ENCODE data around the gene GTPBP2.
"Not testable (repeated sequence)": the region's sequence is repeated elsewhere in the genome, so short reads cannot be mapped to it uniquely, and the experiment has no call there.

GTPBP2 gene

DNA sequence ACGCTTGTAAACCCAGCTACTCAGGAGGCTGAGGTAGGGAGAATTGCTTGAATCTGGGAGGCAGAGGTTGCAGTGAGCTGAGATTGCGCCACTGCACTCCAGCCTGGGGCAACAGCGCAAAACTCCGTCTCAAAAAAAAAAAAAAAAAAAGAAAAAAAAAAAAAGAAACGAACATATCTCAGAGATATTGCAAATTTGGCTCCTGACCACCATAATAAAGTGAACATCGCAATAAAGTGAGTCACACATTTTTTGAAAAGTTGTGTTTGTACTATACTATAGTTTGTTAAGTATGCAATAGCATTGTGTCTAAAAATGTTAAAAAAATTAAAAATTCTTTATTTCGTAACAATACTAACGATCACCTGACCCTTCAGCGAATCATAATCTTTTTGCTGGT, 29.1 kb upstream of the GTPBP2 start:
- no peak for DNase-seq

DNA sequence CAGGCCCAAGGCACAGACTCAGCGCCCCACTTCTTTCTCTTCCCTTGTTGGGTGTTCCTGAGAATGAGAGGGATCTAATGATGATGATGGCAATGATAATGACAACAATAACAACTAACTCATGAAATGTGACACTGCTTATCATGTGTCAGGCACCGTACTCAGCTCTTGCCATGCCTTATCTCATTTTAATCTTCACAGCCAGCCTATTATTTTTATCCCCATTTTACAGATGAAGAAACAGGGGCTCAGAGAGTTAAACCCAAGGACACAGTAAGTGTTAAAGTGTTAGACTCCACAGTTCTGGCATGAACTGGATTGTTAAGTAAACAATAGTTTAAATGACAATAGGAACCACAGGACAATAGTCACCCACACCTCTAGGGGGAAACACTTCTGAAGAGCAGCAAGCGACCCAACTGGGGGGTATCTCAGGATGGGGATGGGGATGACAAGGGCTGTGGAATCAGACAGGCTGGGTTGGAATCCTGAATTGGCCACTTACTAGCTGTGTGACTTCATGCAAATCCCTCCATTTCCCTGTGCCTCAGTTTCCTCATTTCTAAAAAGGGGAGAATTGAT, 28.2 kb upstream of the GTPBP2 start:
- no peak for DNase-seq

DNA sequence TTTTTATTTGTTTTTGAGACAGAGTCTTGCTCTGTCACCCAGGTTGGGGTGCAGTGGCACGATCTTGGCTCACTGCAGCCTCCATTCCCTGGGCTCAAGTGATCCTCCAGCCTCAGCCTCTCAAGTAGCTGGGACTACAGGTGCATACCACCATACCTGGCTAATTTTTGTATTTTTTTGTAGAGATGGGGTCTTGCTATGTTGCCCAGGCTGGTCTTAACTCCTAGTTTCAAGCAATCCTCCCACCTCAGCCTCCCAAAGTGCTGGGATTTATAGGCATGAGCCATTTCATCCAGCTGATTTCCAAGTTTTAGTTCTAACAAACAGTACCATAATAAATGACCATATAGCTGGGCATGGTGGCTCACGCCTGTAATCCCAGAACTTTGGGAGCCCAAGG, 23.8 kb upstream of the GTPBP2 start:
- not testable (repeated sequence) for DNase-seq

DNA sequence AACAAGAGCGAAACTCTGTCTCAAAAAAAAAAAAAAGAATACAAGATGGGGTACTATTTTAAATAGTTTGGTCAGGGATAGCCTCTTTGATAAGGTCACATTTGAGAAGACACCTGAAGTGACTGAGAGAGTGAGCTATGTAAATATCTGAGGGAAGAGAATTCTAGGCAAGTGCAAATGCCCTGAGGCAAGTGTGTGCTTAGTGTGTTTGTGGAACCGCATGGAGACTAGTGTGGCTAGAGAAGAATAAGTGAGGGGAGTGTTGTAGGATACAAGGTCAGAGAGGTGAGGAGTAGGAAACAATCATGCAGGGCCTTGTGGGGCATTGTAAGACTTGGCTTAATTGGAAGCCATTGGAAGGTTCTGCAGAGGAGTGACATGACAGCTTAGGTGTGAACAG, 19.2 kb upstream of the GTPBP2 start:
- no peak for DNase-seq

DNA sequence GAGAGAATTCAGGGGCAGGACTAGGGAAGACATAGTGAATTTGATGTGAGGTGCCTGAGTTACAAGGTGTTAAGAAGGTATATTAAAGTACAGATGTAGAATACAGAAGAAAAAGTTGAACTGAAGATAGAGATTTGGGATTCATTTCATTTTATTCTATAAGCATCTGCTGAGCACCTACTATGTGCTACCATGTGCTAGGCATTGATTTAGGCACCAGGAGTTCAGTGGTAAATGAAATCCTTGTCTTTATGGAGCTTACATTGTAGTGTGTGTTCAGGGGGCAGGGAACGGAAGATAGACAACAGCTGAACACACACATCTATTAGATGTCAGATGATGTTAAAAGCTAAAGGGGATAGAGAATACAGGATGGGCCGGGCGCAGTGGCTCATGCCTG, 18.5 kb upstream of the GTPBP2 start:
- DNase-seq, result no peak

DNA sequence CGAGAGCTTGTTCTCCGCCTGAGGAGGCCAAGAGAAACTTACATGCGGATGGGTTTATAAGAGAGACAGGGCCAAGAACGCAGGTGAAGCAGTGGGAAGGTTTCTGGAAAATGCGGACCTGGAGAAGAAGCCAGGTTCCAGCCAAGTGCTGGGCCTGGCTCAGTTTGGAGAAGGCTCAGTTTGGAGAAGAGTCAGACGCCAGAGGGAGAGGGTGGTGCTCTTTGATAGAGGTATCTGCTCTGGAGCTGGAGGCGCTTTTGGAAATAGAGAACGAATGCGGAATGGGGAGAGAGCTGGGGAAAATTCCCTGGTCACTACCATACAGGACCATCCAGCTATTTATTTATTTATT, 16.5 kb upstream of the GTPBP2 start:
- DNase-seq, result no peak

DNA sequence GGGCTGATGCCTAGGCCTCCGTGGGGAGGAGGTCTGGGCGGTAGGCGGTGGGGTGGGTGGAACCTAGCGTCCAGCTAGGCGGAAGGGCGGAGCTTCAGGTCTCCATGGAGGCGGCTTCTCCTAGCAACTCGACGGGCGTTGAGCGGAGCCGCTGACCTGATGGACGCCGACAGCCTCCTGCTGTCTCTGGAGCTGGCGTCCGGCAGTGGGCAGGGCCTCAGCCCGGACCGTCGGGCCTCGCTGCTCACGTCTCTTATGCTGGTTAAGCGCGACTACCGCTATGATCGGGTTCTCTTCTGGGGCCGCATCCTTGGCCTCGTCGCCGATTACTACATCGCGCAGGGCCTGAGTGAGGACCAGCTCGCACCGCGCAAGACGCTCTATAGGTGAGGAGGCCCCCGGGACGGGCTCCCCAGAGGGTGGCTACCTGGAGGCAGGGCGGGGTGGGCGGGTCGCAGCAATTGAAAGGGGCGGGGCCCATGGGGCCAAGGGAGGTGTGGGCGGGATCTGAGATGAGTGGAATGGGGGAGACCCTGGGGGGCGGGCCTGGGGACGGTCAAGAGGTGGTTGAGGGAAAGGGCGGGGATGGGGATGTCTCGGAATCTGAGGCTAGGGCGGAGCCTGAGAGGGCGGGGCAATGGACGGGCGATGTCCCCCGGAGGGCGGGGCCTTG, 16.0 kb upstream of the GTPBP2 start, which contains the start of gene RSPH9:
Gene RSPH9, plus strand, starts transcription at position 97 of the 673 bp plus-strand sequence. Its CDS starts 63 bp downstream, at position 160.
- peak in 1 of 2 donors; percentile 61 for DNase-seq

DNA sequence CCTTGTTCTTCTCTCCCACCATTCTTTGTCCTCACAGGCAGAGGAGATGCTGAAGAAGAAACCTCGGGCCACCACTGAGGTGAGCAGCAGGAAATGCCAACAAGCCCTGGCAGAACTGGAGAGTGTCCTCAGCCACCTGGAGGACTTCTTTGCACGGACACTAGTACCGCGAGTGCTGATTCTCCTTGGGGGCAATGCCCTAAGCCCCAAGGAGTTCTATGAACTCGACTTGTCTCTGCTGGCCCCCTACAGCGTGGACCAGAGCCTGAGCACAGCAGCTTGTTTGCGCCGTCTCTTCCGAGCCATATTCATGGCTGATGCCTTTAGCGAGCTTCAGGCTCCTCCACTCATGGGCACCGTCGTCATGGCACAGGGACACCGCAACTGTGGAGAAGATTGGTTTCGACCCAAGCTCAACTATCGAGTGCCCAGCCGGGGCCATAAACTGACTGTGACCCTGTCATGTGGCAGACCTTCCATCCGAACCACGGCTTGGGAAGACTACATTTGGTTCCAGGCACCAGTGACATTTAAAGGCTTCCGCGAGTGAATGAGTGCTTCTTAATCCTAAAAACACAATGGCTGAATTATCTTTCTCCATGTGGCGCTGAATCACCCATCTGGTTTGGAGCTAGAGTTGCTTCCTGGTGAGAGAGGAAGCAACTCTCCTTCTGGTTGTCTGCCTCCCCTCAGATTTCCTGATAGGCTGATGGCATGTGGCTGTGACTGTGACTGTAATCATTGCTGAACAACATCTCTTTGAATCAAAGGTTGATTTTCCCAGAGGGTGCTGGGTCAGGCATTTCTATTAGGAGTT, 11.1 kb upstream of the GTPBP2 start:
- DNase-seq, result no peak

DNA sequence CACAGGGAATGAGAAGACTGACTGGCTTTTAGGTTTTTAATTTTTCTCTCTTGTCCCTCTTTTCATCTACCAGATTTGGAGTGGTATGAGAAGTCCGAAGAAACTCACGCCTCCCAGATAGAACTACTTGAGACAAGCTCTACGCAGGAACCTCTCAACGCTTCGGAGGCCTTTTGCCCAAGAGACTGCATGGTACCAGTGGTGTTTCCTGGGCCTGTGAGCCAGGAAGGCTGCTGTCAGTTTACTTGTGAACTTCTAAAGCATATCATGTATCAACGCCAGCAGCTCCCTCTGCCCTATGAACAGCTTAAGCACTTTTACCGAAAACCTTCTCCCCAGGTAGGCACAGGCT, 7.2 kb upstream of the GTPBP2 start:
- DNase-seq, result no peak

DNA sequence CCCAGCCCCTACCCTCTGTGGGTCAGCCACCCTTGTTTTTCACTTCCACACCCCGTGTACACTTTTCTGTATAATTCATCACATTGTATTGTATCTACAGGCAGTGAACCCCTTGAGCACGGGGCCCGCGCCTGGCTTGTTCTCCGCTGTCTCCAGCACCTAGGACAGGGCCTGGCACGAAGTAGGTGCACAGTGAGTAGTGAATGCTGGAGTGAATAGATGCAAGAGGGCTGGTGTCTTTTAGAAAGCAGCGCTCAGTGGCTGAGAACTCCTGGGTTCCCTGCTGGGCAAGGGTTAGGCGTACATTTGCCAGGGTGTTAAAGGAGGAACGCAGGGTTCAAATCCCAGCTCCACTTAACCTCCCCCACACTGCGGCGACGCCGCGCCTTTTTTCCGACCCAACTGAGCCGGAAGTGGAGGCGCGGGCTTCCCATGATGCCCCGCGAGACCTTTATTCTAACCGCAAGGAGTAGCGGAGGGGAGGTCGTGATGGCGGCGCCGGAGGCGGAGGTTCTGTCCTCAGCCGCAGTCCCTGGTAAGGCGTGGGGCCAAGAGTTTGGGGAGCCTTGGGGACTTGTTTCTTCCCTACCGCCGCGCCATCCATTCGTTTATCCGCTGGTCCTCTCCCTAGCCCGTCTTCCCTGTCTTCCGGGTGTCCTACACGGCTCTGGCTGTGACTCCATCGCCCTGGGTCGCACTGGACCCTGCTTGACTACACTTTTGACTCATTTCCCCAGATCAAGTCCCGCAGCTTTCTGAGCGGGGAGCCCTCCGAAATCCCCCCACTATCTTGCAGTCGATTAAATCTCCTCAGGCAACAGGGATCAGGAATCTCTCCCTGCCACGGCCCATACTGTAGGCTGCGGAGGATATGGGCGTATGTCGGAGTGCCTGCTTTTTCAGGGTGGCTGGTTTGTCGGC, 6.6 kb upstream of the GTPBP2 start, which contains the start of gene MAD2L1BP:
Gene MAD2L1BP, plus strand, starts transcription at position 454 of the 921 bp plus-strand sequence. Its CDS starts 36 bp downstream, at position 490.
- DNase-seq, result peak; percentile 66 to 86

DNA sequence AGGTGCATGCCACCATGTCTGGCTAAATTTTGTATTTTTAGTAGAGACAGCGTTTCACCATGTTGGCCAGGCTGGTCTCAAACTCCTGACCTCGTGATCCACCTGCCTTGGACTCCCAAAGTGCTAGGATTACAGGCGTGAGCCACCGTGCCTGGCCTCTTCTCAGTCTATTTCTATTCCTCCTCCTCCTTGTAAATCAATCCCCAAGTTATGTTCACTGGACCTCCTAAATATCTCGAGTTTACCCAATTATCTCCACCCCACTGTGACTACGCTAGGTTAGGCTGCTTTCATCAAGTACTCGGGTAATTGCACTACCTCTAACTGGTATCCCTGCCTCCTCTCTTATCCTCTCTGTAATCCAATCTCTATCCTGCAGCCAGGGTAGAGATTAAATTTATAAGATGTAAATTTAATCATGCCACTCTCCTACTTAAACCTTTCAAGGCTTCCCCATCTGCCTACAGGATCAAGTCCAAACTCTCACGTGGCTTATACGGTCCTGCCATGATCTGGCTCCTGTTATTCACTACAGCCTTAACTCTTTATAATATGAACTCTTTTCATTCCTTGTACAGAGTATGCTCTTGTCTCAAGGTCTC, 5.7 kb upstream of the GTPBP2 start:
- no peak for DNase-seq

DNA sequence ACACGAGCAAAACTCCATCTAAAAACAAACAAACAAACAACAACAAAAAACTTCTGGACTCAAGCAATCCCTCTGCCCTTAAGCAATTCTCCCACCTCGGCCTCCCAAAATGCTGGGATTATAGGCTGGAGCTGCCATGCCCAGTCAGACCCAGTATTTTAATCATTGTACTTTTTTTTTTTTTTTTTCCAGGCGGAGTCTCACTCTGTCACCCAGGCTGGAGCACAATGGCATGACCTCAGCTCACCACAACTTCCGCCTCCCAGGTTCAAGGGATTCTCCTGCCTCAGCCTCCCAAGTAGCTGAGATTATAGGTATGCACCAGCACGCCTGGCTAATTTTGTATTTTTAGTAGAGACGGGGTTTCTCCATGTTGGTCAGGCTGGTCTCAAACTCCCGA, 3.9 kb upstream of the GTPBP2 start:
- DNase-seq, result not testable (repeated sequence)

DNA sequence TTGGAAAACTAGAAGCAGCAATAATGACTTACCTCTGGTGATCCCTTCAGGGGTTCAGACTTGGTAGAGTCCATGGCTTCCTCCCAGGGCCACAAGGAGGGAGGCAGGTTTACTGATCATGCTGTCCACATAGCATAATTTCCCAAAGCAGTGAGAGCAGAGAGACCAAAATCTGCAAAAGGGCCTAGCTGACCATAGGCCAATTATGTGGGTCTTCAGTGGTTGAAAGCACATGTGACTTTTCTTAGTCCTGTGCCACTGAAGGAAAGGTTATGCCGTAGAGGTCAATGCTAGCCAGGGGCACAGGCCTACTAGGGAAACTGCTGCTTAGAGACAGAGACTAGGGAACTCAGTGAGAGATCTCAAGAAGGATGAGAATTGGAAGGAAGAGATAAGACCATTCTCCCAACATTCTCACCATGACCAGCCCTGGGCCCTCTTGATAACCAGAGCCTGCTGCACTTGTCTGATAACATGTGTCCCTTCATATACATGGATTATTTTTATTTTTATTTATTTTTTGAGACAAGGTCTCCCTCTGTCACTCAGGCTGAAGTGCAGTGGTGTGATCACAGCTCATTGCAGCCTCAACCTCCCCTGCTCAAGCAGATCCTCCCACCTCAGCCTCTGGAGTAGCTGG, 2.0 kb upstream of the GTPBP2 start:
- no peak for DNase-seq

DNA sequence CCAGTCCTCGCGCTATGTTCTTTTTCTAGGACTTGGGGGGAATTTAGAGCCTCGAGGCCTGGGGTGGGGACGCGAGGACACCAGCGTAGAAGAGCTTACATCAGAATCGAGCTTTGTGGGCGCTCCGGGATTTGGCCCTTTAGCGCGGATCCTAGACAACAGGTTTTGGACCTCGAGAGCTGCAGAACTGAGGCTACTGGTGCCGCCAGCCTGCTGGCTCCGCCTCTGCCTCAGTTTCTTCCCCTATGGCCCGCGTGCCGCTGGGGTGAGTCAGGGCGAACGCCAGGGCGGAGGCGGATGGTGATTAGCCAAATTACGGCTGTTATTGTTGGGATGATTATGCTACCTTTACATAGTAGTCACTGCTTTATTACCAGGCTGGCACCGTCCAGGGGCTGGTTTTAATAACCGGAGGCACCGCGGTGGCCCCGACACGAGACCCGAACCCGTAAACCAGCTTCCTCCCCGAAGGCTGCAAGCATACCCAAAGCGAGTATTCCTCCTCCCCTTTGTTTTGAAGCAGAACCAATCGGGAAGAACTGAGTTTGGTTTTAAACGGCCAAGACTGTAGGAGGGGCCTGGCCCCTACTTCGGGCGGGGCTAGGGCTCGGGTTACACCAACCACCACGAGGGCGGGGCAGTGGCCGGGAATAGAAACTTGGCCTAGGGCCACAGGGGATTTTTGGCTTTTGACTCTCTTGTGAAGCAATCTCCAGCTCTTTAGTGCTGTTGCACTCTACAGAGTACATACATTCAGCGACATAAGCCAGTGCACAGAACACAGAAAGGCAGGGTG, 639 bp upstream of the GTPBP2 start:
- DNase-seq, result peak; percentile 99 to 100

DNA sequence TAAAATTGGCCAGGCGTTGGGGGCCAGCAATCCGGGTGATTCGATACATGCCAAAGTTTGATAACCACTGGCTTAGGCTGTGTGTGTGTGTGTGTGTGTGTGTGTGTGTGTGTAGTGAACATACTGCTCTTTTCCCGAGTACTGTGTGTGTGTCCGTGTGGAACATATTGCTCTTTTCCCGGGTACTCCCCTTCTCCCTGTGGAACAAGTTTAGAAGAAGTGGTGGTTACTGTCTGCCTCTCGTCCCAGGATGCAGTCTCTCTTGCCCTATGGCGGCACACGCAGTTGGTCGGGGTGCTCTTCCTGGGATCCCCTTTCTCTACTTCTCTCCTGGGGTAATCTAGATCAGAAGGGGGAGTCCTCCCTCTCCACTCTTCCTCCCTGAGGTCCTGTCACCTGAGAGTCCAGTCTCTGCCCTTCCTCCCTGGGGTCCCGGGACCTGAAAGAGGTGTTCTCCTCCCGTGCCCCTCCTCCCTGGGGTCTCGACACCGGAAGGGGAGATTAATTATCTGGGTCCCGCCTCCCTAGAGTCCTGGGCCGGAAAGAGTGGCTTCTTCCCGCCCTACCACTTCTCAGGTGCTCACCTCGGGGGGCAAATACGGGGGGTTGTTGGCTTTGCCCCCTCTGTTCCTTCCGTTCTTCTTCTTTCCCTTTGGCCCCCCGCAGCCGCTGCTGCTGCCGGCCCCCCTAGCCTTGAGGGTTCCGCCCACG, 516 bp downstream of the GTPBP2 start:
- DNase-seq, result peak in 1 of 2 donors; percentile 38

DNA sequence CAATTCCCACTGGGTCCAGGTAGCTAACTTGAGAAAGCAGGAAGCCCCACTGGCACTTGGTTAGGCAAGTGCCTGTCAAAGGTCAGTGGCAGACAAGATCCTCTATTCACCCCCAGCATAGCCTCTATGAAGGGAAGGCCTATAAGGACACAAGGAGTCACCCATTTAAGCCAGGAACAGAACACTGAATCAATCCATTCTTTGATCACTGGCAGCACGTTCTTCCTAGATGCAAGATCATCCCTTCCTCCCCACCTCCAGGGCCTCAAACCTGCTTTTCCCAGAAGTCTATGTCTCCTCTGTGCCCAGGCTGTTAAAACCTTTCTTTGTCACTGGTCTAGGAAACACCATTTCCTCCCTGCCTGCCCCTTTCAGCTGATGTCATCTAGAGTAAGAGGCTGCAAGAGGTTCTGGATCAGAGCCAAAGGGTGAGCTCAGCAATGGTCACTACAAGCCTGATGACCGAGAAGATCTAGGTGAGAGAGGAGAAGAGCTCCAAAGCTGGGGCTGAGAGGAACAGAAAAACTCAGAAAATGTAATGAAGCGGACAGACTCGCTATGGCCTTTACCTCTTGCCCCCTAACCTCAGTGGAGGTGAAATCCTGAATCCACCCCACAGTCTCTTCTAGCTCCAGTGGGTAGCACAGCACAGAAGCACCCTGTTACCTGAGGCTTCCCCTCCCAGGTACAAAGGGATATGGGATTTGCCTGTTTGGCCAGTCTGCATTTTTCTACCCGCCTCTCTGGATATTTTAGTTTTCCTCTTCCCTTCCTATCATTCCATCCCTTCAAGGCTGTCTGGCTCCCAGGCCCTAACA, 1.8 kb downstream of the GTPBP2 start:
- peak; percentile 97 to 98 for DNase-seq

DNA sequence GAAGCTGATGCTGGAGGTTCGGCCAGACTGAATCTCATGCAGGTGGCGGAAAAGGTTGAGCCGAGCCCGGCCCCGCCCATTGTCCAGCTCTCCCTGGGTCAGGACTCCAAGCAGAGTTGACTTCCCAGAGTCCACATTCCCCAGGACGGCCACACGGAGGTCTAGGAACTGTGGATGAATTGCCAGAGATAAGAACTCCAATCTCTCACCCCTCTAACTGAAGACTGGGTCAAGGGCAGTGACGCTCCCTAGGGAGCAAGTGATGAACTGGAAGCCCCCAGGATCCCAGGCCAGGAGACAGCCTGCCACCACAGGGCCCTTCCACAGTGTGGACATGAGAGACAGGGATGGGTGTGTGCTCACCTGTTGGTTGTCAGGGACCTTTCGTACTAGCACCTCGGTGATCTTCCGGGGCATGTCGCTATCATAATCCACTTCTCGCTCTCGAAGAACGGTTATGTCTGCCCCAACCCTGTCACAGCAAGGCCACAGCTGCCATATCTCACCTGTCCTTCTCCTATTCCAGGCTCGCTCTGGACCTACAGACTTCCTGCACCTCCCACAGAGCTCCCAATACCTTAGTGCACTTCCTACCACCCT, 3.6 kb downstream of the GTPBP2 start:
- no peak for DNase-seq

DNA sequence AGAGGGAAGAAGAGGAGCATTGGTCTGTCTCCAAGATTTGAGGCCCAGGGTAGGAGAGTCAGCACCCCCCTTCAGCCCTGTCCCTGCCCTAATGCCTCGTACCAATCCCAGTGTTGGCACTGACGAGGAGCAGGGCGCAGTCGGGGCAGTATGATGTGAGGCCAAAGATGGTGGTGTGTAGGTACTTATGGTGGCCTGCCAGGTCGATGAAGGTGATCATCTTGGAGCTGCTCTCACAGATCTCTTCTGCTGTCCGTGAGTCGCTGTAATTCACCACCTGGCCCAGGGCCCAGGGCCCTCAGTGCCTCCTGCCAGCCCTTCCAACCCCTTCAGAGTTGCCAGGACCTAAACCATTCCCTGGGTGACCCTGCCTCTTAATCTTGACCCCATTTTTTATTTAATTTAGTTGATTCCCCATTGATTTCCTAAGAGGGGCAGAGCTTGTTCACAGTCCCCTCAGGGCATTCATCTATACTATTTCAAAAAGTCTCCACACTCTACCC, 4.2 kb downstream of the GTPBP2 start:
- DNase-seq, result no peak

Measured in inflammatory macrophage treated with lipopolysaccharide for 1 hour (primary cell).